GM23338 (cell line): ENCODE data around the gene FBXW8. TPM values are rescaled to one million over a fixed set of nuclear protein-coding genes. Genes with fewer than 3 reads are reported as not detected.
A peak's percentile ranks its signal among the peaks of the same experiment; 100 is the strongest.

Experiments used
- ATAC-seq: fragments of 200-7000 bp; cut with Tn5 transposase; 3 replicates; pipeline ENCODE4 v1.9.1; 2020
- DNase-seq: peaks from one replicate; pipeline ENCODE4 v3.0.0-alpha.2; 2015; ENCODE audit warnings: low spot score
- H2AFZ ChIP-seq: fragments of 200-600 bp; sonication (generic); 2 replicates; pipeline ENCODE4 v1.8.0; 2016; ENCODE audit warnings: antibody characterized with exemption, mild to moderate bottlenecking, moderate library complexity
- H3F3A ChIP-seq: fragments of 200-600 bp; sonication (generic); replicated peaks from 2 replicates; pipeline ENCODE4 v1.8.0; 2017; ENCODE audit warnings: antibody characterized with exemption, mixed run types, low read depth
- H3K27ac ChIP-seq: fragments of 200-600 bp; sonication (generic); 2 replicates; pipeline ENCODE4 v1.6.1; 2016; ENCODE audit warnings: low read depth
- H3K27me3 ChIP-seq: fragments of 200-600 bp; sonication (generic); 2 replicates; pipeline ENCODE4 v1.8.0; 2016; ENCODE audit warnings: mild to moderate bottlenecking, mixed run types, moderate library complexity; ENCODE audit not compliant: insufficient read depth
- H3K36me3 ChIP-seq: fragments of 200-600 bp; sonication (generic); 2 replicates; pipeline ENCODE4 v1.8.0; 2016; ENCODE audit warnings: mild to moderate bottlenecking; ENCODE audit not compliant: insufficient read depth
- H3K4me1 ChIP-seq: fragments of 200-600 bp; sonication (generic); 2 replicates; pipeline ENCODE4 v1.8.0; 2016; ENCODE audit warnings: mild to moderate bottlenecking, moderate library complexity; ENCODE audit not compliant: insufficient read depth
- H3K4me2 ChIP-seq: fragments of 200-600 bp; sonication (generic); 2 replicates; pipeline ENCODE4 v1.7.1; 2017; ENCODE audit warnings: mixed run types
- H3K4me3 ChIP-seq: fragments of 200-600 bp; sonication (generic); 2 replicates; pipeline ENCODE4 v1.6.1; 2016; ENCODE audit warnings: mixed run types
- H3K79me2 ChIP-seq: fragments of 200-600 bp; sonication (generic); replicated peaks from 2 replicates; pipeline ENCODE4 v1.8.0; 2017; ENCODE audit warnings: mild to moderate bottlenecking; ENCODE audit not compliant: insufficient read depth
- H3K9me2 ChIP-seq: fragments of 200-600 bp; sonication (generic); 2 replicates; pipeline ENCODE4 v1.8.0; 2017; ENCODE audit not compliant: insufficient read depth
- H4K20me1 ChIP-seq: fragments of 200-600 bp; sonication (generic); replicated peaks from 2 replicates; pipeline ENCODE4 v1.8.0; 2017; ENCODE audit warnings: mild to moderate bottlenecking; ENCODE audit not compliant: insufficient read depth
- H3K27ac Mint-ChIP-seq: 2 replicates; pipeline ENCODE4 v1.8.0; 2020; ENCODE audit warnings: inconsistent platforms, mild to moderate bottlenecking, moderate library complexity, mixed read lengths
- H3K27me3 Mint-ChIP-seq: 3 replicates; pipeline ENCODE4 v1.8.0; 2022; ENCODE audit warnings: low read depth, mild to moderate bottlenecking, moderate library complexity, mixed read lengths, inconsistent platforms; ENCODE audit not compliant: insufficient read depth, poor library complexity
- H3K36me3 Mint-ChIP-seq: 3 replicates; pipeline ENCODE4 v1.8.0; 2021; ENCODE audit warnings: low read depth, mild to moderate bottlenecking, inconsistent platforms, moderate library complexity, mixed read lengths
- H3K4me1 Mint-ChIP-seq: 3 replicates; pipeline ENCODE4 v1.8.0; 2020; ENCODE audit warnings: mild to moderate bottlenecking, inconsistent platforms, mixed read lengths
- H3K4me3 Mint-ChIP-seq: 3 replicates; pipeline ENCODE4 v1.8.0; 2021; ENCODE audit warnings: moderate library complexity, mild to moderate bottlenecking, inconsistent platforms, mixed read lengths
- H3K9me3 Mint-ChIP-seq: 3 replicates; pipeline ENCODE4 v1.8.0; 2020; ENCODE audit warnings: moderate library complexity, mild to moderate bottlenecking, inconsistent platforms, mixed read lengths
- JUNB ChIP-seq: IDR thresholded peaks from one replicate; pipeline ENCODE4 v1.6.1; 2016; ENCODE audit warnings: antibody characterized with exemption; ENCODE audit not compliant: unreplicated experiment
- NANOG ChIP-seq: IDR thresholded peaks from 2 replicates; pipeline ENCODE4 v1.6.1; 2016; ENCODE audit warnings: antibody characterized with exemption, borderline replicate concordance
- POLR2AphosphoS5 ChIP-seq: IDR thresholded peaks from 2 replicates; pipeline ENCODE4 v1.6.1; 2016; ENCODE audit warnings: antibody characterized with exemption, low read depth
- ZNF331 ChIP-seq: fragments of 250-450 bp; sonication (Bioruptor Pico); IDR thresholded peaks from 2 replicates; pipeline ENCODE4 v1.5.0; 2020; ENCODE audit warnings: low read depth, mild to moderate bottlenecking, moderate library complexity
- polyA plus RNA-seq: library from polyadenylated mRNA; unstranded; fragments of >200 nt; fragmentation: Nextera tagmentation; extraction: Ambion mirVana; gene quantifications from 2 replicates; pipeline ENCODE4 v1.2.1, GENCODE V29; 2016
- total RNA-seq: library from RNA; depleted of rRNA; stranded (reverse); fragments of >200 nt; shearing (Covaris generic); gene quantifications from 2 replicates; pipeline ENCODE4 v1.2.3, GENCODE V29; 2014
- TF ChIP-seq, protein P1 (sequence below): IDR thresholded peaks from one replicate; pipeline ENCODE4 v1.6.1; 2018; ENCODE audit warnings: antibody characterized with exemption; ENCODE audit not compliant: unreplicated experiment
- TF ChIP-seq, protein P2 (sequence below): IDR thresholded peaks from 2 replicates; pipeline ENCODE4 v1.6.1; 2016; ENCODE audit warnings: antibody characterized with exemption

Gene FBXW8
- total and polyA plus RNA-seq, 2 experiments from 2014 or later = 4.6 to 13.9 TPM

DNA sequence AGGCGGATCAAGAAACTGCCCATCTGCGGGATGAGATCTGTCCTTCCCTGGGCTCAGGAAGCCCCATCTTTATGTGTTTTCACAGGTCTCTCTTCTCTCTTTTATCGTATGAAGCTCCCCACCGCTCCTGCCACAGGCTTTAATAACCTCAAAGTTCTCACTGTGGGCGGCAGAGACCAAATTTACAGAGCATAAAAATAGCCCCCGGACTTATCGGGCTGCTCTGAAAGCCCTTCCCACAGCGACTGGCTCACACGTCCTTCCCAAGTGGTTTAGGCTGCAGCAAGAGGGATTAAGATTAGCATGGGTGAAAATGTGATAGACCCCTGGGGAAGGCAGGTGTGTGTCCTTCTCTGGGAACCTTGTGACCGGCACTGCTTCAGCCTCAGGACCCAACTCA lies 140.6 kb downstream of the FBXW8 start (continued):
- TF ChIP-seq, protein P1, sequence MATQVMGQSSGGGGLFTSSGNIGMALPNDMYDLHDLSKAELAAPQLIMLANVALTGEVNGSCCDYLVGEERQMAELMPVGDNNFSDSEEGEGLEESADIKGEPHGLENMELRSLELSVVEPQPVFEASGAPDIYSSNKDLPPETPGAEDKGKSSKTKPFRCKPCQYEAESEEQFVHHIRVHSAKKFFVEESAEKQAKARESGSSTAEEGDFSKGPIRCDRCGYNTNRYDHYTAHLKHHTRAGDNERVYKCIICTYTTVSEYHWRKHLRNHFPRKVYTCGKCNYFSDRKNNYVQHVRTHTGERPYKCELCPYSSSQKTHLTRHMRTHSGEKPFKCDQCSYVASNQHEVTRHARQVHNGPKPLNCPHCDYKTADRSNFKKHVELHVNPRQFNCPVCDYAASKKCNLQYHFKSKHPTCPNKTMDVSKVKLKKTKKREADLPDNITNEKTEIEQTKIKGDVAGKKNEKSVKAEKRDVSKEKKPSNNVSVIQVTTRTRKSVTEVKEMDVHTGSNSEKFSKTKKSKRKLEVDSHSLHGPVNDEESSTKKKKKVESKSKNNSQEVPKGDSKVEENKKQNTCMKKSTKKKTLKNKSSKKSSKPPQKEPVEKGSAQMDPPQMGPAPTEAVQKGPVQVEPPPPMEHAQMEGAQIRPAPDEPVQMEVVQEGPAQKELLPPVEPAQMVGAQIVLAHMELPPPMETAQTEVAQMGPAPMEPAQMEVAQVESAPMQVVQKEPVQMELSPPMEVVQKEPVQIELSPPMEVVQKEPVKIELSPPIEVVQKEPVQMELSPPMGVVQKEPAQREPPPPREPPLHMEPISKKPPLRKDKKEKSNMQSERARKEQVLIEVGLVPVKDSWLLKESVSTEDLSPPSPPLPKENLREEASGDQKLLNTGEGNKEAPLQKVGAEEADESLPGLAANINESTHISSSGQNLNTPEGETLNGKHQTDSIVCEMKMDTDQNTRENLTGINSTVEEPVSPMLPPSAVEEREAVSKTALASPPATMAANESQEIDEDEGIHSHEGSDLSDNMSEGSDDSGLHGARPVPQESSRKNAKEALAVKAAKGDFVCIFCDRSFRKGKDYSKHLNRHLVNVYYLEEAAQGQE = no peak
- TF ChIP-seq NANOG (no peak), JUNB (no peak)

DNA sequence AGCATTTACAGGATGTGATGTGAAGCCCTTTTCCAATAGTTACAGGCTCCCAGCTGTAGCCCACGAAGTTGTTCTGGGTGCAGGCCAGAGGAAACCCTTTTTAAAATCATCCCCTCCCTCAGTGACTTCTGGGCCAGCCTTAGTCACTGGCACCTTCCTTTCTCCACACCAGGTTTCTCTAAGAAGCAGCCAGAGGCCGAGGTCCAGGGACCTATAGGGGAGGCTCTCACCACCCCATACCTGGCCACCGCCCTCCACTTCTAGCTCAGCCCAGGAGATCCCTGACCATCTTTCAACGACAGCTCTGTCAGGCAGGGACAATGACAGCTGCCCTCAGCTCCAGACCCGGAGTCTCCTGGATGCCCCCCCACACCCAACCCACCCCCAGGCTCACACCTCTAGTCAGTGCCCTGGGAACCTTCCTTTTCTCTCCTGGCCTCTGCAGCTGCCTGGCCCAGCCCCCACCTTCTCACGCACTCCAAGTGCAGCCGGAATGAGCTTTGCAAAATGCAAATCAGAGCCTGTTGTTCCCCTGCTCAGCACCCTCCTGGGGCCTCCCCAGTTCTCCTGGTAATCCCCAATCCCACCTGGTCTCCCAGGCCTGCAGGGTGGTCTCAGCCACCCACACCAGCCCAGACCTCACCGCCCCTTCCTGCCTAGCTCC lies 141.8 kb downstream of the FBXW8 start:
- H3F3A ChIP-seq = no peaks in the 10 kb centered on the region
- H3K27ac ChIP-seq = peak overlapping the region; percentile 32; the same call in 1 of the 2 replicates
- Mint-ChIP-seq H3K36me3 (no peaks in the 10 kb centered on the region; the same call in 2 of the 3 replicates), H3K4me1 (peaks cover 43% of the 10 kb centered on the region), H3K4me3 (peak overlapping the region; percentile 28; the same call in 1 of the 3 replicates), H3K27ac (peak overlapping the region; percentile 90), H3K9me3 (no peaks in the 10 kb centered on the region), H3K27me3 (peaks cover 2% of the 10 kb centered on the region)
- H3K9me2 ChIP-seq = no peaks in the 10 kb centered on the region
- ATAC-seq (peak; percentile 86), DNase-seq (peak; percentile 43)
- H3K36me3 ChIP-seq = no peaks in the 10 kb centered on the region
- H3K4me3 ChIP-seq = no peak overlapping the region
- no peak overlapping the region for H2AFZ ChIP-seq
- peaks cover 15% of the 10 kb centered on the region for H3K4me1 ChIP-seq
- no peaks in the 10 kb centered on the region for H4K20me1 ChIP-seq
- no peaks in the 10 kb centered on the region for H3K27me3 ChIP-seq
- no peaks in the 10 kb centered on the region for H3K79me2 ChIP-seq
- TF ChIP-seq POLR2AphosphoS5 (no peak), ZNF331 (CRISPR knock-in tag) (no peak)
- TF ChIP-seq, protein P1 = no peak
- TF ChIP-seq, protein P2, sequence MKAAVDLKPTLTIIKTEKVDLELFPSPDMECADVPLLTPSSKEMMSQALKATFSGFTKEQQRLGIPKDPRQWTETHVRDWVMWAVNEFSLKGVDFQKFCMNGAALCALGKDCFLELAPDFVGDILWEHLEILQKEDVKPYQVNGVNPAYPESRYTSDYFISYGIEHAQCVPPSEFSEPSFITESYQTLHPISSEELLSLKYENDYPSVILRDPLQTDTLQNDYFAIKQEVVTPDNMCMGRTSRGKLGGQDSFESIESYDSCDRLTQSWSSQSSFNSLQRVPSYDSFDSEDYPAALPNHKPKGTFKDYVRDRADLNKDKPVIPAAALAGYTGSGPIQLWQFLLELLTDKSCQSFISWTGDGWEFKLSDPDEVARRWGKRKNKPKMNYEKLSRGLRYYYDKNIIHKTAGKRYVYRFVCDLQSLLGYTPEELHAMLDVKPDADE = no peak
- peak overlapping the region; percentile 60 for H3K4me2 ChIP-seq
